Suppressor macrophage treated with lipopolysaccharide for 4 hours (primary cell): ENCODE measurements around the gene SMO.
A peak's percentile ranks its signal among the peaks of the same experiment; 100 is the strongest.
"Not testable (repeated sequence)": the region's sequence is repeated elsewhere in the genome, so short reads cannot be mapped to it uniquely, and the experiment has no call there.

ENCODE experiments used
- DNase-seq: peaks from one replicate; pipeline ENCODE4 v3.0.0-alpha.2; 2020

SMO gene

GRCh38 chr7:129209067-129209926 lies 20.9 kb downstream of the SMO start:
- no peak for DNase-seq

GRCh38 chr7:129210256-129210988 lies 22.0 kb downstream of the SMO start:
- peak; percentile 83 for DNase-seq

- DNase-seq, result no peak
These were observed 22.5 kb downstream of the SMO start for GRCh38 chr7:129210989-129211312.

- no peak for DNase-seq
These were observed 23.7 kb downstream of the SMO start for GRCh38 chr7:129212126-129212525.

GRCh38 chr7:129212596-129212995 lies 24.2 kb downstream of the SMO start:
- DNase-seq, result no peak

GRCh38 chr7:129213828-129214227 lies 25.4 kb downstream of the SMO start:
- DNase-seq, result no peak

- DNase-seq, result not testable (repeated sequence)
These were observed 27.3 kb downstream of the SMO start for GRCh38 chr7:129215691-129216090.

- DNase-seq, result not testable (repeated sequence)
These were observed 27.8 kb downstream of the SMO start for GRCh38 chr7:129216101-129216715.

GRCh38 chr7:129216821-129217416 lies 28.5 kb downstream of the SMO start:
- DNase-seq, result not testable (repeated sequence)

GRCh38 chr7:129218514-129219062 lies 30.2 kb downstream of the SMO start:
- DNase-seq, result peak; percentile 92

- DNase-seq, result not testable (repeated sequence)
These were observed 30.7 kb downstream of the SMO start for GRCh38 chr7:129219166-129219565.

GRCh38 chr7:129222064-129222463 lies 33.6 kb downstream of the SMO start:
- peak; percentile 33 for DNase-seq

GRCh38 chr7:129224251-129225205 lies 36.1 kb downstream of the SMO start, which contains the start of gene AHCYL2:
Gene AHCYL2, plus strand, starts transcription at chr7:129225030.
- peak; percentile 98 for DNase-seq

GRCh38 chr7:129225206-129225930 lies 36.9 kb downstream of the SMO start:
- peak; percentile 60 for DNase-seq

GRCh38 chr7:129225931-129226572 lies 37.6 kb downstream of the SMO start:
- DNase-seq, result peak; percentile 21

- DNase-seq, result no peak
These were observed 39.5 kb downstream of the SMO start for GRCh38 chr7:129227646-129228578.

- DNase-seq, result no peak
These were observed 40.2 kb downstream of the SMO start for GRCh38 chr7:129228633-129229032.

GRCh38 chr7:129231666-129232065 lies 43.2 kb downstream of the SMO start:
- DNase-seq, result no peak

GRCh38 chr7:129238546-129238945 lies 50.1 kb downstream of the SMO start:
- DNase-seq, result peak; percentile 39
